ENCODE measurements around the gene FBXL2. TPM values are rescaled to one million over a fixed set of nuclear protein-coding genes. Genes with fewer than 3 reads are reported as not detected.

FBXL2 gene
- total and polyA plus RNA-seq, 11 donors, result 0.91 to 5.8 (median 1.8) TPM

DNA sequence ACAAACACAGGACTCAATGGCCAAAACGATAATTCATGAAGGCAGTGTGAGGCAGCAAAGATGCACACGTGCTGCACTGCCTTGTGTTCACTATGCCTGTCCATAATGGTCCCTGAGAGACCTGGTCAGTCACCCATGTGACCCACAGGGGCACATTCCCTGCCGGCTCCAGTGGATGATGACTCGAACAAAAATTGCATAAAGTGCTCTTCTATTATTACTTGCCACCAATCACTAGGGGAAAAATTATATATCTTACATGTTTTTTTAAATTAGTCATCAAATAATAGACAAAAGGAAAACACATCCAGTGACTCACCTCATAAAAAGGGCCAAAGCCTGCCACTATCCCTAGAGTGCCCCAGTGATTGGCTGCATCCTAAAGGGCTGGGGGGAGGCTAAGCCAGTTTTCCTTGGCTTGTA, 115.5 kb downstream of the FBXL2 start:
- H3K27ac ChIP-seq, result no peak overlapping the region
- intact Hi-C loops (cut with DNase I), result no loop called here
- no peaks in the 10 kb centered on the region for H3K27me3 ChIP-seq
- TF ChIP-seq, protein P1, sequence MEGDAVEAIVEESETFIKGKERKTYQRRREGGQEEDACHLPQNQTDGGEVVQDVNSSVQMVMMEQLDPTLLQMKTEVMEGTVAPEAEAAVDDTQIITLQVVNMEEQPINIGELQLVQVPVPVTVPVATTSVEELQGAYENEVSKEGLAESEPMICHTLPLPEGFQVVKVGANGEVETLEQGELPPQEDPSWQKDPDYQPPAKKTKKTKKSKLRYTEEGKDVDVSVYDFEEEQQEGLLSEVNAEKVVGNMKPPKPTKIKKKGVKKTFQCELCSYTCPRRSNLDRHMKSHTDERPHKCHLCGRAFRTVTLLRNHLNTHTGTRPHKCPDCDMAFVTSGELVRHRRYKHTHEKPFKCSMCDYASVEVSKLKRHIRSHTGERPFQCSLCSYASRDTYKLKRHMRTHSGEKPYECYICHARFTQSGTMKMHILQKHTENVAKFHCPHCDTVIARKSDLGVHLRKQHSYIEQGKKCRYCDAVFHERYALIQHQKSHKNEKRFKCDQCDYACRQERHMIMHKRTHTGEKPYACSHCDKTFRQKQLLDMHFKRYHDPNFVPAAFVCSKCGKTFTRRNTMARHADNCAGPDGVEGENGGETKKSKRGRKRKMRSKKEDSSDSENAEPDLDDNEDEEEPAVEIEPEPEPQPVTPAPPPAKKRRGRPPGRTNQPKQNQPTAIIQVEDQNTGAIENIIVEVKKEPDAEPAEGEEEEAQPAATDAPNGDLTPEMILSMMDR (IDR thresholded peaks at IDR 0.05), result no peak
- no peak for TF ChIP-seq POLR2A (IDR thresholded peaks at IDR 0.05)
- H3K4me3 ChIP-seq, result no peak overlapping the region
- peak in 1 of 4 donors; percentile 51 for ATAC-seq
- no peaks in the 10 kb centered on the region for H3K9me3 ChIP-seq
- H3K36me3 ChIP-seq, result peaks cover 5 to 100% (median 97%) of the 10 kb centered on the region in 9 donors
- peaks cover 0 to 9% (median 0%) of the 10 kb centered on the region in 12 donors for H3K4me1 ChIP-seq
- 64 to 77% (median 71%) methylated on average over 4 of the region's 4 CpGs for WGBS, 4 donors
- no peak for DNase-seq

DNA sequence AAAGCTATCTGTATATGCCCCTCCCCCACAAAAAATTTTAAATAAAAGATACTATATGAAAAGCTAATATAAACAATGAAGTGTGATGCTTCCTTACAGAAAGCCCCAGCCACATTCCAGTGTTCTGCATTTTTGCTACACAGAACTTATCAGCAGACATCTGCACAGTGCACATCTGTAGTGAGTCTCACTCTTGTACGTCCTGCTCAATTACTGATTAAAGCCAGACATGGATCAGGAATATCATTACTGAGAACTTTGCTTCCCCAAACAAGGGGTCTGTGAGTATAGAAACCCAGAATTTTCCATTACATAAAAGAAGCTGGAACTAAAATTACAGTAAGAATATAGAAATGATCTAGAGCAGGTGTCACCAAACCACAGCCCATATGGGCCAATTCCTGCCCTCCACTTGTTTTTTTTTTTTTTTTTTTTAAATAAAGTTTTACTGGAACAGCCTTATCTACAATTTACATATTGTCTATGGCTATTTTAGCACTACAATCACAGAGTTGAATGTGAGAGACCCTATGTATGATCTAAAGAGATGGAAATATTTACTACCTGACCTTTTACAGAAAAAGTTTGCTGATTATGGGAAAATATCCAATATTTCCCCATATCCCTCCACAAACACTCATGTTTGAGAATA, 117.3 kb downstream of the FBXL2 start:
- Histone ChIP-seq H3K9me3 (no peaks in the 10 kb centered on the region), H3K27me3 (no peaks in the 10 kb centered on the region), H3K27ac (no peak overlapping the region), H3K36me3 (peaks cover 5 to 100% (median 100%) of the 10 kb centered on the region in 9 donors), H3K4me3 (no peak overlapping the region), H3K4me1 (peaks cover 0 to 9% (median 0%) of the 10 kb centered on the region in 12 donors)
- no peak for DNase-seq
- no peak for TF ChIP-seq POLR2A (IDR thresholded peaks at IDR 0.05)
- TF ChIP-seq, protein P1 (IDR thresholded peaks at IDR 0.05), result no peak
- 85 to 88% (median 87%) methylated on average over 1 of the region's 1 CpG for WGBS, 4 donors
- intact Hi-C loops (cut with DNase I), result no loop called here
- no peak for ATAC-seq

DNA sequence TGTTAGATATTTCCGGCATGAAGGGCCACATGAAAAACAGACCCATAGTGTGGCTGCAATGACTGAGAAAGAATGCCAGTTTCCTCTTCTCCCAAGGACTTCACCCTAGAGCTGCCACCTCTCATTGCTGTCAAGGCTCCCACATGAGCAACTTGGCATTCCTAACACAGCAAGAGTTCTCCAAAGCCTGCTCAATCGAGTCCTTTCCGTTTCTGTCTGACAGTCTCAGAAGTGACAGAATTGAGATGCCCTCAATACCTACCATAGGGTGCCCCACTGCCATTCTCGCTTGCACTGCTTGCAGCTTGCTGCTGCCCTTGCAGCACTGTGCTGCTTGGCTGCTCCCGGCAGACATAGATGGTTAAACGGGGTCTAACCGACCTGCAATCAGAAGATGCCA, 118.7 kb downstream of the FBXL2 start:
- no peaks in the 10 kb centered on the region for H3K27me3 ChIP-seq
- H3K4me1 ChIP-seq, result peaks cover 0 to 7% (median 0%) of the 10 kb centered on the region in 12 donors
- intact Hi-C loops (cut with DNase I), result no loop called here
- 81 to 85% (median 85%) methylated on average over 7 of the region's 7 CpGs for WGBS, 4 donors
- TF ChIP-seq POLR2A (IDR thresholded peaks at IDR 0.05), result no peak
- TF ChIP-seq, protein P1 (IDR thresholded peaks at IDR 0.05), result no peak
- no peak overlapping the region for H3K4me3 ChIP-seq
- H3K27ac ChIP-seq, result no peak overlapping the region
- no peaks in the 10 kb centered on the region for H3K9me3 ChIP-seq
- DNase-seq (no peak), ATAC-seq (no peak)
- peaks cover 5 to 100% (median 100%) of the 10 kb centered on the region in 9 donors for H3K36me3 ChIP-seq

DNA sequence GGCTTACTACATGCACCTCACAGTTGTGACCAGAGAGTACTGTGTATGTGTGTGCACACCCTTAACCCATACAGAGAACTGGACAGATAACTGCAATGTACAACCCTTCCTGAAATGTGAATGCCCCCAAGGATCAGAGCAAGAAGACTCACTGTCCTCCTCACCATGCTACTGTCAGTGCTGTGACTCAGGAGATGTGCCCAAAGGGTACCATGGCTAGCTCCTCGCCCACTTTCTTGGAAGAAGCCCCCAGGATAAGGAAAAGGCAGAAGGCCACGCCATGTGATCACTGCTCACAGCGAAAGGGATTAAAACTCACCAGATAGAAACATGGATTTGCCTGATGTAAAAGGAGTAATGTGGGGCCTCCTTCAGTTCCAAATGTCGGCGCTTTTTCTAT, 121.2 kb downstream of the FBXL2 start:
- WGBS, 4 donors, result 94 to 100% (median 96%) methylated on average over 5 of the region's 5 CpGs
- H3K4me1 ChIP-seq, result no peaks in the 10 kb centered on the region
- intact Hi-C loops (cut with DNase I), result no loop called here
- peaks cover 2 to 100% (median 99%) of the 10 kb centered on the region in 9 donors for H3K36me3 ChIP-seq
- no peak overlapping the region for H3K4me3 ChIP-seq
- no peak overlapping the region for H3K27ac ChIP-seq
- TF ChIP-seq POLR2A (IDR thresholded peaks at IDR 0.05), result no peak
- TF ChIP-seq, protein P1 (IDR thresholded peaks at IDR 0.05), result no peak
- H3K27me3 ChIP-seq, result no peaks in the 10 kb centered on the region
- no peaks in the 10 kb centered on the region for H3K9me3 ChIP-seq
- DNase-seq, result no peak
- no peak for ATAC-seq
